ENCODE measurements around the gene TCF21. TPM values are rescaled to one million over a fixed set of nuclear protein-coding genes. Genes with fewer than 3 reads are reported as not detected.
A peak's percentile ranks its signal among the peaks of the same experiment; 100 is the strongest.
"Not testable (repeated sequence)": the region's sequence is repeated elsewhere in the genome, so short reads cannot be mapped to it uniquely, and the experiment has no call there.

Gene TCF21
- total RNA-seq, 1 experiment from 2014 or later: not detected

DNA sequence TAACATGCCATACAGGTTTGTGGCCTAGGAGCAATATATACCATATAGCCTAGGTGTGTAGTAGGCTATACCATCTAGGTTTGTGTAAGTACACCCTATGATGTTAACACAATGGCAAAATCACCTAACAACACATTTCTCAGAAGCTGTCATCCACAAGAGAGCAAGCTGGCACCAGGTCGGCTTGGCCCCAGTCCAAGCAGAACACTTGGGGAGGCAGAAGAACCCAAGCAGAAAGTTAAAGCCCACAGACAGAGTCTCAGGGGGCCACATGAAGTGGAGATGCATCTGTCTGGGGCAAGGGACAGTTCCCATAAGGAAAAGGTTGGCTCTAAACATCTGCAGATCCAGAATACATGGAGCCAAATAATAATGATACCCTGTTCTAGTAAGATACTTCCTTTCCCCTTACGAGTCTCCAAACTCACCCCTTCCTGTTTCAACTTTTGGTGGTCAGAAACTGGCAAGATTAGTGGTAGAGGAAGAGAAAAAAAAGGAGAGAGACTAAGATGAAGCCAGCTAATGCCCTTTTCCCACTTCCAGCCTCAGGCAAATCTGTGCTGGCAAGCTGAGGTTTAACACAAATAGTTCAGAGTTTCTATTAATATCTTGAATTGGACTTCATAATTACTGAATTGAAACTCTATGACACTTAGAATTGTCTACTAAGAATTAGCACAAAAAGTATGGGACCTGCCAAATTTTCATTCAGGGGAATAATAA, 29.5 kb downstream of the TCF21 start:
- intact Hi-C loops (cut with micrococcal nuclease; ENCODE audit: unreplicated experiment): loop anchor here (5.0 kb wide), 1 partner anchor 271 kb away; no protein-coding TSS in a partner anchor
- no peaks in the 10 kb centered on the region for H3K36me3 Mint-ChIP-seq (ENCODE audit: insufficient read depth, unreplicated experiment)
- H3K27ac Mint-ChIP-seq (ENCODE audit: unreplicated experiment): no peak overlapping the region
- CTCF ChIA-PET: interaction anchor here (0.6 kb wide), 1 partner anchor 569 kb away, joined by 3 read pairs; no protein-coding TSS in a partner anchor
- TF ChIP-seq, protein P1, sequence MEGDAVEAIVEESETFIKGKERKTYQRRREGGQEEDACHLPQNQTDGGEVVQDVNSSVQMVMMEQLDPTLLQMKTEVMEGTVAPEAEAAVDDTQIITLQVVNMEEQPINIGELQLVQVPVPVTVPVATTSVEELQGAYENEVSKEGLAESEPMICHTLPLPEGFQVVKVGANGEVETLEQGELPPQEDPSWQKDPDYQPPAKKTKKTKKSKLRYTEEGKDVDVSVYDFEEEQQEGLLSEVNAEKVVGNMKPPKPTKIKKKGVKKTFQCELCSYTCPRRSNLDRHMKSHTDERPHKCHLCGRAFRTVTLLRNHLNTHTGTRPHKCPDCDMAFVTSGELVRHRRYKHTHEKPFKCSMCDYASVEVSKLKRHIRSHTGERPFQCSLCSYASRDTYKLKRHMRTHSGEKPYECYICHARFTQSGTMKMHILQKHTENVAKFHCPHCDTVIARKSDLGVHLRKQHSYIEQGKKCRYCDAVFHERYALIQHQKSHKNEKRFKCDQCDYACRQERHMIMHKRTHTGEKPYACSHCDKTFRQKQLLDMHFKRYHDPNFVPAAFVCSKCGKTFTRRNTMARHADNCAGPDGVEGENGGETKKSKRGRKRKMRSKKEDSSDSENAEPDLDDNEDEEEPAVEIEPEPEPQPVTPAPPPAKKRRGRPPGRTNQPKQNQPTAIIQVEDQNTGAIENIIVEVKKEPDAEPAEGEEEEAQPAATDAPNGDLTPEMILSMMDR (IDR thresholded peaks at IDR 0.05; ENCODE audit: unreplicated experiment): no peak
- DNase-seq: no peak
- H3K27me3 Mint-ChIP-seq (ENCODE audit: unreplicated experiment): no peaks in the 10 kb centered on the region
- H3K9me3 Mint-ChIP-seq (ENCODE audit: low read depth, unreplicated experiment): peaks cover under 1% of the 10 kb centered on the region
- H3K4me1 Mint-ChIP-seq (ENCODE audit: low read depth, unreplicated experiment): no peaks in the 10 kb centered on the region
- no peak overlapping the region for H3K4me3 Mint-ChIP-seq (ENCODE audit: low read depth, unreplicated experiment)
- BruUV-seq (replicated peaks): no TSS peak

DNA sequence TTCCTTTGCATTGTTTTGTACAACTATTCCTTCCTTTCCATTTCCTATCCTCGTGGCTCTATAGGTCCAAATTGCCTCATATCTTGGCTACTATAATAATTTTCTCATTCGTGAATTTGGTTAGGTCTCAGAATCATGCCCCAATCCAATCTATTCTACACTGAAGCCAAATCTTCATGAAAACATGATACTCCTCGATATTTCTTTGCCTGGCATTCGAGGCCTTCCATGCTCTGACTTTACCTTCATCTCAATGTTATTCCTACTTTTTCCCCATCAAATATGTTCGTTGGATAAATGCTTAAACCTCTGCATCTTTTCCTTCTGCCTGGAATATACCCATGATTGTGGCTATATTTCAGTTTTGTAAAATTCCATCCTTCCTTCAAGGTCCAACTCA, 30.4 kb downstream of the TCF21 start:
- no peak overlapping the region for H3K4me3 Mint-ChIP-seq (ENCODE audit: low read depth, unreplicated experiment)
- no peak for DNase-seq
- no peak overlapping the region for H3K27ac Mint-ChIP-seq (ENCODE audit: unreplicated experiment)
- CTCF ChIA-PET: no interaction called here
- TF ChIP-seq, protein P1 (IDR thresholded peaks at IDR 0.05; ENCODE audit: unreplicated experiment): no peak
- H3K4me1 Mint-ChIP-seq (ENCODE audit: low read depth, unreplicated experiment): no peaks in the 10 kb centered on the region
- no peaks in the 10 kb centered on the region for H3K9me3 Mint-ChIP-seq (ENCODE audit: low read depth, unreplicated experiment)
- no TSS peak for BruUV-seq (replicated peaks)
- intact Hi-C loops (cut with micrococcal nuclease; ENCODE audit: unreplicated experiment): loop anchor here (5.0 kb wide), 1 partner anchor 272 kb away; no protein-coding TSS in a partner anchor
- H3K36me3 Mint-ChIP-seq (ENCODE audit: insufficient read depth, unreplicated experiment): no peaks in the 10 kb centered on the region
- H3K27me3 Mint-ChIP-seq (ENCODE audit: unreplicated experiment): no peaks in the 10 kb centered on the region

DNA sequence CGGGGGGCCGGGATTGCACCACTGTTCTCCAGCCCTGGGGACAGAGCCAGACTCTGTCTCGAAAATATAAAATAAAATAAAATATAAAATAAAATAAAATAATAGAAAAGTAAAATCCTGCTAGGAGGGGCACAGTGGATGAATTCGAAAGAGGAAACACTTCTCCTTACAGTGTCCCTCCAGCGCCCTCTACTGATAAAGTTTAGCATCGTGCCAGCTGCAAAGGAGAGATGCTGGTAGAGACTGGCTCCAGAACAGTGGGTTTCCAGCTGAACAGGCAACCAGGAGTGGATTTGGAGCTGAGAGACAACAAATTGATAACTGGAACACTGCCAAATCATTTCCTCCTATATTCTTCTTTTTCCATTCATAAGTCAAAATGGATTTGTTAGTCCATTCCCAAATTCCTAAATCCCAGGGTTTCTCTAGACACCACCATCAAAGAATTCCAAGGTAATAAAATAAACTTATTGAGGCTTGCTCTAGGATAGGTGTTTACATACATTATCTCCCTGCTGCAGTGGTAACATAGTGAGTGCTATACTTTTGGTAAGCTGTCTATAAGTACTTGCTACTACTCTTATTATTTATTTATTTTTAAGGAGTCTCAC, 32.4 kb downstream of the TCF21 start:
- intact Hi-C loops (cut with micrococcal nuclease; ENCODE audit: unreplicated experiment): loop anchor here (1.0 kb wide), 1 partner anchor 352 kb away; no protein-coding TSS in a partner anchor
- Mint-ChIP-seq H3K27me3 (ENCODE audit: unreplicated experiment) (no peaks in the 10 kb centered on the region), H3K4me1 (ENCODE audit: low read depth, unreplicated experiment) (no peaks in the 10 kb centered on the region), H3K4me3 (ENCODE audit: low read depth, unreplicated experiment) (no peak overlapping the region), H3K27ac (ENCODE audit: unreplicated experiment) (no peak overlapping the region), H3K9me3 (ENCODE audit: low read depth, unreplicated experiment) (no peaks in the 10 kb centered on the region), H3K36me3 (ENCODE audit: insufficient read depth, unreplicated experiment) (no peaks in the 10 kb centered on the region)
- peak; percentile 84 for DNase-seq
- CTCF ChIA-PET: interaction anchor here (1.6 to 2.7 kb wide), 3 partner anchors 84 to 352 kb away, joined by 7 to 26 read pairs (median 8); no protein-coding TSS in a partner anchor
- no TSS peak for BruUV-seq (replicated peaks)
- TF ChIP-seq, protein P1 (IDR thresholded peaks at IDR 0.05; ENCODE audit: unreplicated experiment): peak; percentile 35

DNA sequence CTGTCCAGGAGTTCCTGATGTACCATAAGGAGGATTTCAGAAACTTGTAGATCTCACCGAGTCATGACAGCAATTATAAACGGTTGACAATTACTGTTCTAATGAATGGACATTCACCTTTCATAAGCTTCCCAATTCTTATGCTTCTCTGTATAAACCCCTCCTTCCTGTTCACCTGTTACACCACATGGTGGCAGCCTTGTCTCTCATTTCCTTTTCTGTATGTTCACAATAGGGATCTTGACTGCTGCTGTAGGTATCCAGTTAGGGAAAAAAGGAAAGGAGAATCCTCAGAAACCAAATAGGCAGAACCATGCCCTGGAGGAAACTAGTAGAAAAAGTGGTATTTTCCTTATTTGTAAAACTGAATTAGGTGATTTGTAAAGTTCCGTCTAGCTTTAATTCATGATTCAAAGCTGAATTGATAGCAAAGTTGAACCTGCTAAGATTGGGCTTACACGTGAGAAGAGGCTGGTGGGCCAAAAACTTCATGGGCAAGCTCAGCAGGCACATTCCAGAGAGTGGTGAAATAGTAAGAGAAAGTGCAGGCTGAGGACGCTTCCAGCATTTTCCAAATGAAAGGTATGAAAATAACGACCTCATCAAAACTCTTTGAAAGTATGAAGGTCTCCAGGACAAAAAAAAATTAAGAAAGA, 35.2 kb downstream of the TCF21 start:
- no peaks in the 10 kb centered on the region for H3K9me3 Mint-ChIP-seq (ENCODE audit: low read depth, unreplicated experiment)
- intact Hi-C loops (cut with micrococcal nuclease; ENCODE audit: unreplicated experiment): loop anchor here (1.0 to 2.0 kb wide), 3 partner anchors 49 to 173 kb away; no protein-coding TSS in a partner anchor
- no peaks in the 10 kb centered on the region for H3K36me3 Mint-ChIP-seq (ENCODE audit: insufficient read depth, unreplicated experiment)
- no TSS peak for BruUV-seq (replicated peaks)
- no peak overlapping the region for H3K27ac Mint-ChIP-seq (ENCODE audit: unreplicated experiment)
- H3K4me1 Mint-ChIP-seq (ENCODE audit: low read depth, unreplicated experiment): no peaks in the 10 kb centered on the region
- peak; percentile 70 for DNase-seq
- CTCF ChIA-PET: interaction anchor here (0.6 to 3.0 kb wide), 13 partner anchors 29 to 899 kb away, joined by 3 to 103 read pairs (median 5); partner anchors contain the start of gene TBPL1
- no peak overlapping the region for H3K4me3 Mint-ChIP-seq (ENCODE audit: low read depth, unreplicated experiment)
- no peaks in the 10 kb centered on the region for H3K27me3 Mint-ChIP-seq (ENCODE audit: unreplicated experiment)
- TF ChIP-seq, protein P1 (IDR thresholded peaks at IDR 0.05; ENCODE audit: unreplicated experiment): peak; percentile 70

DNA sequence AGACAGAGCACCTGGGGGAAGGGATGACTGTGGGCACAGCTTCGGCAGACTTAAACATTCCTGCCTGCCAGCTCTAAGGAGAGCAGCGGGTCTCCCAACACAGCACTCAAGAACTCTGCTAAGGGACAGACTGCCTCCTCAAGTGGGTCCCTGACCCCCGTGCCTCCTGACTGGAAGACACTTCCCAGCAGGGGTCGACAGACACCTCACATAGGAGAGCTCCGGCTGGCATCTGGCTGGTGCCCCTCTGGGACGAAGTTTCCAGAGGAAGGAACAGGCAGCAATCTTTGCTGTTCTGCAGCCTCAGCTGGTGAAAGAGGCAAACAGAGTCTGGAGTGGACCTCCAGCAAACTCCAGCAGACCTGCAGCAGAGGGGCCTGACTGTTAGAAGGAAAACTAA, 42.3 kb downstream of the TCF21 start:
- intact Hi-C loops (cut with micrococcal nuclease; ENCODE audit: unreplicated experiment); H3K4me3 Mint-ChIP-seq (ENCODE audit: low read depth, unreplicated experiment); DNase-seq; BruUV-seq (replicated peaks); H3K27ac Mint-ChIP-seq (ENCODE audit: unreplicated experiment); H3K36me3 Mint-ChIP-seq (ENCODE audit: insufficient read depth, unreplicated experiment); H3K4me1 Mint-ChIP-seq (ENCODE audit: low read depth, unreplicated experiment); H3K9me3 Mint-ChIP-seq (ENCODE audit: low read depth, unreplicated experiment): not testable (repeated sequence)
- H3K27me3 Mint-ChIP-seq (ENCODE audit: unreplicated experiment): peaks cover 15% of the 10 kb centered on the region
- CTCF ChIA-PET: interaction anchor here (2.8 kb wide), 1 partner anchor 166 kb away, joined by 9 read pairs; no protein-coding TSS in a partner anchor

DNA sequence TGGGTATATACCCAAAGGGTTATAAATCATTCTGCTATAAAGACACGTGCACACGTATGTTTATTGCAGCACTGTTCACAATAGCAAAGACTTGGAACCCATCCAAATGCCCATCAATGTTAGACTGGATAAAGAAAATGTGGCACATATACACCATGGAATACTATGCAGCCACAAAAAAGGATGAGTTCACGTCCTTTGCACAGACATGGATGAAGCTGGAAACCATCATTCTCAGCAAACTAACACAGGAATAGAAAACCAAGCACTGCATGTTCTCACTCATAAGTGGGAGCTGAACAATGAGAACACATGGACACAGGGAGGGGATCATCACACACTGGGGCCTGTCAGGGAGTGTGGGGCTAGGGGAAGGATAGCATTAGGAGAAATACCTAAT, 47.4 kb downstream of the TCF21 start:
- DNase-seq; BruUV-seq (replicated peaks); H3K9me3 Mint-ChIP-seq (ENCODE audit: low read depth, unreplicated experiment); H3K36me3 Mint-ChIP-seq (ENCODE audit: insufficient read depth, unreplicated experiment); H3K27ac Mint-ChIP-seq (ENCODE audit: unreplicated experiment); H3K4me1 Mint-ChIP-seq (ENCODE audit: low read depth, unreplicated experiment); H3K4me3 Mint-ChIP-seq (ENCODE audit: low read depth, unreplicated experiment); CTCF ChIA-PET; intact Hi-C loops (cut with micrococcal nuclease; ENCODE audit: unreplicated experiment): not testable (repeated sequence)
- peaks cover 11% of the 10 kb centered on the region for H3K27me3 Mint-ChIP-seq (ENCODE audit: unreplicated experiment)

Data from Calu3 (cell line).